Adrenal gland (tissue), 5 donors: Measurements from ENCODE around the gene TCERG1.

Experiments
- CTCF ChIP-seq, 6 experiments: fragments of 450-650 bp in 4 of 6; fragments of 200-600 bp in 2 of 6; sonication (generic) in 1 of 6; IDR thresholded peaks; 1 replicate in 5 of 6; 2 replicates in 1 of 6; pipeline versions ENCODE4 v1.5.1 to v1.8.0; 2016 to 2021; ENCODE audit warnings: antibody characterized with exemption in 6 of 6, mild to moderate bottlenecking in 2 of 6, moderate library complexity in 1 of 6
- POLR2A ChIP-seq, 2 donors: fragments of 450-650 bp; IDR thresholded peaks; one replicate each; pipeline ENCODE4 v1.6.1; 2017; ENCODE audit warnings: antibody characterized with exemption in 2 of 2, mild to moderate bottlenecking in 2 of 2, moderate library complexity in 1 of 2
- donor health status: DM: no; HTN: no; CAD: no.

- no peak for TF ChIP-seq CTCF (IDR thresholded peaks at IDR 0.05)
- TF ChIP-seq POLR2A (IDR thresholded peaks at IDR 0.05) = no peak
Observed at GRCh38 chr5:146484714-146485391, 37.7 kb downstream of the TCERG1 start.
